Stimulated activated CD8-positive, alpha-beta memory T cell treated with anti-CD3 and anti-CD28 coated beads, Interleukin-15, amount 100 ng/mL, for 24 hours (primary cell): ENCODE results near the gene FATE1.

Experiments used
- DNase-seq: peaks from one replicate; pipeline ENCODE4 v3.0.0-alpha.2; 2020; ENCODE audit warnings: low read depth

The FATE1 gene

DNA sequence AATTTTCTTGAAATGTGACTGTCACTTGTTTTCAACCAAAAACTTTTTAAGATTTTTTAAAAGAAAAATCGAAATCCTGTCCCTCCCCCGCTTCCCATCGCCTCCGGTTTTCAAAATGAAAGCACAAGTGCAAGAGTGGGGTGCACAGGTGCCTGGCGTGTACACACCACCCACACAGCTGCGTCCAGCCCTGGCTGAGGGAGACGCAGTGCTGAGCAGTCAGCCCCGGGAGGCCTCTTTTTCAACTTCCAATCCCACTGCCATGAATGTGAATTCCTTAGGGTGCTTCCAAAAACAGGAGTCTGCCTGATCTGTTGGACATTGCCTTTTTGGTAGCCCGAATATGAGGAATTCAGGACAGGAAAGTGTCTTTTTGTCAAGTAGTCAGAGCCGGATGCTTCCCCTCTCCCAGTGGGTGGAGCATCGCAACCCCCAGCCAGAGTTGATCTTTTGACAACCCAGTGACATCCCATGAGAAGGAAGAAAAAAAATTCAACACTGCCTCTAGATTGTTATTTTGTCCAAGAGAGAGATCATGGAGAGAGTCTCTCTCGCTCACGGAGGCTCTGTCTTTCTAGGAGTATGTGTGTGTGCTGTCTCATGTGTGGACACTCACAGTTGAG is 11.7 kb upstream of the FATE1 start:
- DNase-seq = no peak

DNA sequence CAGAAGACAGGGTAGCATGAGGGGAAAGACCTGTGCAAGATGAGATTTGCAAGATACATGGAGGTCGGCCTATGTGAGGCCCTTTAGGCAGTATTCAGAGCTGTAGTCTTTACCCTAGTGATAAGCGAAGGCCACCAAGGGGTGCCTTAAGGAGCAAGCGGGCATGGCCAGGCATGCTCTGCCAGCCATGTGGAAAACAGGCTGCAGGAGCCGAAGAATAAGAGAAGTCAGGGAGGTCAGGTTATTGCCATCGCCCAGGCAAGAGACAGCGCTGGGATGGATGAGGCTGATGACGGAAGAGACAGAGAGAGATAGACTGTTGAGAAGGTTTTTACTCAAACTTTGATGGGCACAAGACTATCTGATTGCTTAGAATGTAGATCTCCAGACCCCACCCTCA is 7.0 kb upstream of the FATE1 start:
- no peak for DNase-seq

DNA sequence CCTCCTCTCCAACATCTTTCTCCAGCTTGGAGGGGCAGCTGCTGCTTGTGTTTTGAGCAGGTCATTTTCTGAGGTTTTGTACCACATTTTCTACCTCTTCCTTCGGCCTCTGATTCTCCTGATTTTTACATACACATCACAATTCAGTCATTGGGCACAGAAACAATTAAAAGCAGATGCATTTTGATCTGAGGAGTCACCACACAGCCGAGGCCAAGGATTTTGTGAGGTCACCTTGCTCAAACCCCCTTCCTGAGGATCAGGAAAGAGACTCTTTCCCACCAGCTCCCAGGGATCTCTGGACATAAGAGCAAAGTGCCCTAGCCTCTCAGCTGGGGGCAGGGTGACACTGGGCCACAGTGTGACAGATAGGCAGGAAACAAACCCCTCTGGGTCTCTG is 5.4 kb upstream of the FATE1 start:
- DNase-seq = no peak

DNA sequence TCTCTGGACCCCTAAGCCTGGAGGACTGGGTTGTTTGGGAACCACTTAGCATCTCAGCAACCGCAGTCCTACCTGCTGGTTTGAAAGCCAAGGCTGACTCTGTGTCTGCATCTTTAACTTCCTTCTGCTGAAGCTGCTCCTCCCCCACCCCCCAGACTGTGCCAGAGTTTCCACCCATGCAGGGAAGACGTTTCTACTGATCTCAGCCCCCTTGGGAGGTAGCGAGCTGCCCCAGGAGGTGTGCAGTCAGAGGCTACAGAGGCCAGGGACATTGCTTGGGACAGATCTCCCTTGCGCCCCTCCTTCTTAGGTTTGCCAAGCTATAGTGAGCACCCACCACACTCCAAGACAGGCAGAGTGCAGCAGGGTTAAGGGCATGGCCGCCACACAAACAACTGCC is 4.7 kb upstream of the FATE1 start:
- DNase-seq = no peak

DNA sequence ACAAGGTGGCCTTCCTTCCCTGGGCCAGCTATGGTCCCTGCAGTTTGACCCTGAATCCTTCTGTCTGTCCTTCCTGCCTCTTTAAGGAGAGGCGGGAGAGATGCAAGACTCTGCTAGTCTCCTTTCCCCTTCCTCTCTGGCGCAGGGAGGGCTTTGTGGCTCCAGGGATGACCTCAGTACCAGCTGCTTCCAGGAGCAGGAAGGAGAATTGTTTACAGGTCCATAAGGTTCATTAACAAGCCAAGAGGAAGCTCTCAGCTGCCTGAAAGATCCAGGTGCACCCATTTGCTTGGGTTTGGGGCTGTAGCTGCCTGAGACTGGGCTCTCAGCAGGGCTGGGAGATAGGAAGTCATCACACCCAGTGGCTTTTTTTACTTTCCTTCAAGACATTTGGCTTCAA is 4.0 kb upstream of the FATE1 start:
- DNase-seq = no peak

DNA sequence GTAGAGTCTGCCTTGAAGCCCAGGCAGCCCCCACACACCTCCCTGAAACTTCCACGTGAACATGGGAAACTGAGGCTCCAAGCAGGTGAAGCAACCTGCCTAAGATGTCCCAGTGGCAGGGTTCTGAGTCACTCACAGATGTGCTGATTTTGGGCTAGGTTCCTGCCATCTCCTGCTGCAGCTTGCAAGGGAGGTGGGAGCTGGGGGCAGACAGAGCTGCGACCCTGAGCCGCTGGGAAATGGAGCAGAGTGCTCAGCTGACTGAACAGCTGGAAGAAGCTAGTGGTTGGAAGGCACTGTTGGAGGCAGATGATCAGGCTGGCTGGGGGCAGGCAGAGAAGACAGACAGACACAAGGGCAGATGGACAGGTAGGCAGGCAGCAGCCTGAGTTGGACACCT is 3.6 kb upstream of the FATE1 start:
- no peak for DNase-seq

DNA sequence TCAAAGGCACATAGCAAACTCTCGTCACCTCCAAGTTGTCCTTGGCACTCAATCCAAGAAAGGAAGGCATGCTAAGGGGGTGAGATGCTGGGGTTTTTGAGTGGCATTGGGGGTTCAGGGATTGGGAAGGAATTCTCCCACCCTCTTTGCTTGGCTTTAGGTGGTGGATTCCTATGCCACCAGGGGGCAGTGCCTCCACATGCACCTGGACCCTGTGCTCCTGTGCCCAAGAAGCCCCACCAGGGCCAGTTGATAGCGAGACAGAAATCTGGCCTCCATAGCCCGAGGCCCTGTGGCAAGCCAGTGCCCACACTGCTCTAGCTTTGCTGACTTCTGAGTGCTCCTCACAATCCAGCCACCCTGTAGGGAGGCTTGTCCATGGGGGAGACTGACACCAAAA is 2.0 kb upstream of the FATE1 start:
- no peak for DNase-seq

DNA sequence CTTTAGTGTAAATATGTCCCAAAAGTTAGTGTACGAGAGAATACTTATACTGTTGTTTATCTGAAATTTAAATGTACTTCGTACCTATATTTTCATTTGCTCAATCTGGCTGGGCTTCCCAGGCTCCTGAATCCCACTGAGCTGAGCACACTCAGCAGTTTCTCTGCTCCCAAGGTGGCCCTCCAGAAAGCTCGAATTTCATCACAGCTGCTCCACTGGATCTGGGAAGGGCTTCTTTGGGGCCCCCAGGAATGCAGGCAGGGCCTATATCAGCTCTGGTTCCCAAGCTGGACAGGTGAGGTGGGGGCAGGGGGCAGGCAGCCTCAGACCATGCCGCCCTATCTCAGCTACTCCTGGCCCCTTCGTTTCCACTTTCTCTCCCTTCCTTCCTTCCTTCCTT is 1.5 kb upstream of the FATE1 start:
- no peak for DNase-seq

DNA sequence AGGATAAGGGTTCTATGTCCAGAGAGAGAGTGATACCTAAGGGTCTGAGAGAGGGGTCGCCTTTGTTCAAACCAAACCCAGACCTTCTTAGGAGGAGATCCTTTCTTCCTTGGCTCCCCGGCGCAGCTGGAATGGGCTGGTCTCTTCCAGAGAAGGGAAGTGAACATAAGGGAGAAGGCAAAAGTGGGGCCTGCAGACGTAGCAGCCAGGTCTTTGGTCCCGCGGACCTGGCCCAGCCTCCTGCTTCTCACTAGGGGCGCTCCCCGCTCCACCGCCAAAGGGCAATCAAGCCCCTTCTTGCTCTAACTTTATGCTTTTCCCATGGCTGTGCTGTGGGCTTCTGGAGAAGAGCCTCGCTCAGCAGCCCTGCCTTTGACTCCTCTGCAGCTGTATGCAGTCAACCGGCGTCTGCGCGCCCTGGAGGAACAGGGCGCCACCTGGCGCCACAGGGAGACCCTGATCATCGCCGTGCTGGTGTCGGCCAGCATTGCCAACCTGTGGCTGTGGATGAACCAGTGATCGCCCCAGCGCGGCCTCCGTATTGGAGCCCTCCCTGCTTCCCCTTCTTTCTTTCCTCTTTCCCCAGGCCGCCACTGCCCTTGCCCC is 6.5 kb downstream of the FATE1 start:
- no peak for DNase-seq

DNA sequence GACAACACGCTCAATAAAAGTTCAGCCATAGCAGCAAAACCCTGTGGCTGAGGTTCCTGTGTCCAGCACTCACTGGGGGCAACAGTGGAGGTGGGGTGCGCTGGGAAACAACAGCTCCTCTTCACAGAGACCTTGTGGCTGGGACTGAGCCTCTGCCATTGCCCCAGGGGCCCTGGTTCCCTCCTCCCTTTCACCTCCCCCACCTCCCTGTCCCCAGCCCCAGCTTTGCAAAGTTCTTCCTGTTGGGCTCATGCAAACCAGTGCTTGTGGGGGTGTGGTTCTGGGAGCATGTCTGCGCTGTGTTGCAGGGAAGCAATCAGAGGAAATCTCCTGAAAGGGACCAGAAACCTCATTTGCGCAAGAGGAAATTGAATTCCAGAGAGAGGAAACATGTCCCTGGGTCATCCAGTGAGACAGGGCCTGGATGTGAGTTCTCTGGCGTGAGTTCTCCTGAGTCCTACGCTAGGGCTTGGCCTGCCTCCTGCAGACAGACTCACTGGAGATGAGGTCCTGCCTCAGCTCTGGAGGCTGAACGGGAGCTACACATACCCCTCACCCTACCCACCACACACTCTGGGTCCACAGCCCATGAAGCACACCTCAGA is 7.4 kb downstream of the FATE1 start:
- DNase-seq = no peak

DNA sequence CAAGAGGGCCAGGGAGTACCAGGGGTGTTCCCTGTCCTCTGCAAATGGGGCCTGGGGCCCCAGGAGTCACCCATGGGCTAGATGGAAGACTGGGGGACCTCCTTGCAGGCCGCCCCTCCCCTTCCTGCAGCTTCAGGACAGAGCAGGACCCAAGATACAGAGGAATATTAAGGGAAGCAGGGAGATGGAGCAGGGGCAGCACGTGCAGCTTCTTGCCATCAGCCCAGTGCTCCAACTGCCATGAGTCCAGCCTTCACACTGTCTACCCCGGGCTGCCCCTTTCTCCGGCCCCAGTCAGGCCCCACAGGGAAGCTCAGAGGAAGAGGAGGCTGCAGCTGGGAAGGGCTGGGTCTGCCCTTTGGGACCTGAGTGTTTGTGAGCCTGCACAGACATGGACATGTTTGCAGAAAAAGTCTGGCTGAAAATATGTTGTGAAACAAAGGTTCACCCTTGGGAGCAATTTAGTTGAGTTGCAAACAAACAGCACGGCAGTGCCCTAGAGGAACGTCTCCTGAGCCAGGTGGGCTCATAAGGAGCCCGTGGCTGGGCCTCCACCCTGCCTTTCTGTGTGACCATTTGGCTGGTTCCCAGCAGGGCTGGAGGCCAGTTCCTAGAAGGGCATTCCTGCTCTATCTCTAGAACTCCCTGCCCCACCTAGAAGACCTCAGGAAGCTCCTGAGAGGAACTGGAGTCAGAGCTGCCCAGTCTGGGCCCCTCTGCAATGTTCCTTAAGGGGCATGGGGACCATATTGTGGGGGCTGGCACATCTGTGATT is 8.9 kb downstream of the FATE1 start:
- no peak for DNase-seq

DNA sequence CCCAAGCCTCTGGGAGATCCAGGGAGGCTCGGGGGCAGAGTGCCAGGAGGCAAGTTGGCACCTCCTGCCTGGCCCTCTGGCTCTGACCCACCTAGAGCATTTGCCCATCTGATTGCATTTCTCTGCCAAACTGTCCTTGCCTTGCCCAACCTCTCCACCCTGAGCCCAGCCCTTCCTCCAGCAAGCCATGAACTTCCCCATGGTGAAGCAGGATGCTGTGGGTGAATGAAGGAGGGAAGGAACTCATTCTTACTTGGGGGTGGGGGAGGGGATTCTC is 9.4 kb downstream of the FATE1 start:
- no peak for DNase-seq

DNA sequence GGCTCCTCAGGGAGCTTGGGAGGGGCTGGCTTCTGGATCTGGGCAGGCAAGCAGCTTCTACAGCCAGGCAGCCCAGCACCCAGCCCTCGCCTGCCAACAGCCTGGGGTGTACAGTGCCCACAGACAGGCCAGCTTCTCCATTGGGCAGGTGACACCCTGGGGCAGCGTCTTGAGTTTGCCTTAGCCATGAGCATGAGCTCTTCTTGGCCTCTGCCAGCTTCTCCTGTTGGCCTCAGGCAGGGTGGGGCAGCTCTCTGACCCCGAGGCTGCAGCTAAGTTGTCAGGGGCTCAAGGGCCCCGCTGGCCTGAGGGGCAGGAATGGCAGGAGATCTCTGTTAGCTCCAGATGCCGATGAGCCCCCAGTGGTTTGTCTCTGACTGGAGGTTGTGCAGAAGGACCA is 10.9 kb downstream of the FATE1 start:
- DNase-seq = no peak

DNA sequence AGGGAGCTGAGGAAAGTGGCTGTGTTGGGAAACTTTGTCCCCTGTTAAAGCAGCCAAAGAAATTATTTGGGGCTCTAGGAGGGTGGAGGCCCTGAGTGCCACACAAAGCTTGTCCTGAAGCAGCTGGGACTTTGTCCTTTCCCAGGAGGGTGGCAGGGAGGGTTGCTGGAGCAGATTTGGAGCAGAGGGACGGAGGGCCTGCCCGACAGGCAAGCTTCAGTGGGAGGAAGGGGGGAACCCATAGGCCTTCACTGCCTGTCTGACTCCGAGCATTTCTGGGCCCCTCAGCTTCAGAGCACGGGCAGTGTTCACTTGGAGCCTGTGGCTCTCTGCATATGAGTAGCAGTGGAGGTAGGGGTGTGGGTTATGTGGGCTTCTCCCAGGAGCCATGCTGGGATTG is 11.5 kb downstream of the FATE1 start:
- DNase-seq = no peak

DNA sequence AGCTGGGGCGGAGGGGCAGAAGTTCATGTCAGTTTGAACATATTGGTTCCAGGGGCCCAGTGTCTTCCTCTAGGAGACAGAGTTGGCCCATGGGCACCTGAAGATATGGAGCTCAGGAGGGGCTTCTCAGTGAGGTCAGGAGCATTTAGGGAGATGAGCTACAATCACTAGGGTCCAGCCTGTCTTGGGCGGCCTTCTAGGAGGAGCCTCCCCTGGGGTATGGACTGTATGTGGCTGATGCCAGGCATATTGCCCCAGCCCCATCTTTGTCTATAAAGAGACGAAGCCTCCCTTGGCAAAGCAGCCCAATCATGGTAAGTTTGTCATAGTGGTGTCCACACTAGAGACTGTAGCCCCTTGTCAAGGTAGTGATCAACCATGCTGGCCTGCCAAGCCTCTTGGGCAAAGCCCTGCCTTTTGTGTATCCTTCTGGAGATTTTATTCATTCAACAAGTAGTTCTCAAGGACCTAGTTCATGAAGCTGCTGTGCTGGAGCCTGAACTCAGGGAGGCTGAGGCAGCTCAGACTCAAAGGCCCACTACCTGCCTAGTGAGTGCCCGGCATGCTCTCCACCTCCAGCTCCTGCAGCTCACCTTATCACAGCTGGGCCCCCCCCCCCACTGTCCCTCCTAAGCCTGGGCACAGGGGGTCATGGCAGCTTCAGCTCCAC is 13.4 kb downstream of the FATE1 start:
- no peak for DNase-seq

DNA sequence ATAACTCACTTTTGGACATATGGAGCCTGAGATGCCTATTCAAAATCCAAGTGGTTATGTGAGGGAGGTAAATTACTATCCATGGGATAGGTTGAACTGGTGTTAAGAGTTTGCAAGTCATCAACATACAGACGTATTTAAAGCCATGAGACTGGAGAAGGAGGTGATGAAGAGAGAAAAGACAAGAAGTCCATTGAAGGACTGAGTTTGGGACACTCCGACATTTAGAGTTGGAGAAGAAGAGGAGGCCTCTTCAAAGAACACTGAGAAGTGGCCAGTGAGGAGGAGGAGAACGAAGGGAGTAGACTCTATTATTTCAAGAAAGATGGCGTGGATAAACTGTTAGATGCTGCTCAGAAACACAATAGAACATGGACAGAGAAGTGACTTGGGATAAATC is 18.6 kb downstream of the FATE1 start, which contains the start of gene CNGA2:
TSS of gene CNGA2 (plus strand) at position 301 of the 400 bp plus-strand sequence. CDS start 3,738 bp downstream, outside the sequence.
- no peak for DNase-seq

DNA sequence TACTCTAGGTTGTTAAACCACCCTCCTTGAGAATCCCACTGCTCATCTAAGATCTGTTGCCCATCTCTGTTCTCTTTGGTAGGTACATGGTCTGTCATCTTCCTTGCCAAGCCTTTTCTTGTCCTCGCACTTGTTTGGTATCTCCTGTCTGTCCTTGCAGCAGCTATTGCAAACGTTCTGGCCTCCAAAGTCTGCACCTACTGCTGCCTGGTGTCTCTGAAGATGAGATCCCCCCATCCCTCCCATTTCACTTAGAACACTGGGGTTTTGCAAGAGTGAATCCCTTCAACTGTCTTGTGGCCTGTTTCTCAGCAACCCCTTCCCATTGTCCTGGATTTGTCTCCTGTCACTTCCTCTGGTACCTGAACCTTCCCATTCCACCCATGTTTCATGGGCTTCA is 19.4 kb downstream of the FATE1 start:
- DNase-seq = no peak

DNA sequence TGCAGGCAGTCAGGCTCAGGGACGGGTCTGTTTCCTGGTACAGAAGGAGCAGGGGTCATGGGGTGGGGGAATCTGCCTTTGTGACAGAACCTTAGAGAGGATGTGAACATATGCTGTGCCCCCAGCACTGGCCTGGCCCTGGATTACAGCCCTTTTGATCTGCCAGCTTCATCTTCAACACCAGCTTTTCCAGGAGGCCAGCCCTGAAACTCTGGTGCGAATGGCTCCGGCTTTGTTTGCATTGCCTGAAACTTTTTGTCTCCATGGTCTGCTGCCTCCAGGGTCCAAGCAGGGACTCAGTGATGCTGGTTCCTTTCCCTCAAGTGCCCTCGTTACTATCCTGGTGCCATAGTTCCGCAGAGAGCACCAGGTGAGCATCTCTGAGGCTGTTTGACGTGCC is 20.9 kb downstream of the FATE1 start:
- no peak for DNase-seq

DNA sequence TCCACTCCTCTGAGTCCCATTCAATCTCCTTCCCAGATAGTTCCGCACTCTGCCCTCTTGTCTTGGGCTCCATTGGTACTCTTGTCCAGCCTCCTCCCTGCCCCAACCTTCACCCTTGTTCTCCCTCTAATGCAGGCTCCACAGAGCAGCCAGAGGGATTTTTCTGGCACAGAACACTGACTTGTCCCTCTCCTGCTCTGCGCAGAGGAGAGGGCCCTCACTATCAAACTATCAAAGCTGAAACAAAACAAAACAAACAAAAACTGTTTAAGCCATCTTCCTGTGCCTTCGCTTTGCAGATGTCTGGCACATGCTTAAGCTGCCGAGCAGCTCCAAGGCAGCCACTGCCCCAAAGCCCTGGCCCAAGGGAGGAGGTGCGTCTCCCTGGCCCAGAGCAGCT is 21.7 kb downstream of the FATE1 start:
- no peak for DNase-seq

DNA sequence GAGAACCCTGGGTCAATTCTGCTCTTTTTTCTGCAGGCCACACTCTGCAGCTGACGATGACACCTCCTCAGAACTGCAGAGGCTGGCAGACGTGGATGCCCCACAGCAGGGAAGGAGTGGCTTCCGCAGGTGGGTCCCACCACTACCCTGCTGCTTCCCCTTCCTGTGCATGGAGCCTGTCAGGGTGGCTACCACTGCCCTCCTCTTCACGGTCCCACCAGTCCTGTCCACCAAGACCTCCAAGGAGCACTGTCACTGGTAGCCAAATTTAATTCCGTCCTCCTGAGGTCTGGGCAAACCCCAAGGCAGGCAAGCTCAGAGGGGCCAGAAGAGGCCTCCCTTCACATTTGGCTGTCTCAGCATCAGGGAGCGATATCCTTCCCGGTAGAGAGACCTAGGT is 22.9 kb downstream of the FATE1 start:
- no peak for DNase-seq

DNA sequence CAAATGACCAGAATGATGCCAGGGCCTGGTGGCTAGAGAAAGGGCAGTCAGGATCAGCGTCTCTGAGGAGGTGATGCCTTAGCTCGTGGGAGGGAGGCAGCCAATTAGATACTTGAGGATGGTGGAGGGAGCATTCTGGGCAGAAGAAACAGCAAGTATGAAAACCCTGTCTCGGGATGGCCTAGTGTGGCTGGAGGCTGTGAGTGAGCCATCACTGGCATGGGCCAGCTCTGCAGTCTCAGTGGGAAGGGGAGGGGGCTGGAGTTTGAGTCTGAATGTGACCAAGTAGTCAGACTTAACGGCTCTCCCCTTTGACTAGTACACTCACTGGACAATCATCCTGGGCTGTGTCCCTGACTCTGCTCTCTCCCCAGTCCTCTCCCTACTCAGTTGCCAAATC is 25.8 kb downstream of the FATE1 start:
- DNase-seq = no peak

DNA sequence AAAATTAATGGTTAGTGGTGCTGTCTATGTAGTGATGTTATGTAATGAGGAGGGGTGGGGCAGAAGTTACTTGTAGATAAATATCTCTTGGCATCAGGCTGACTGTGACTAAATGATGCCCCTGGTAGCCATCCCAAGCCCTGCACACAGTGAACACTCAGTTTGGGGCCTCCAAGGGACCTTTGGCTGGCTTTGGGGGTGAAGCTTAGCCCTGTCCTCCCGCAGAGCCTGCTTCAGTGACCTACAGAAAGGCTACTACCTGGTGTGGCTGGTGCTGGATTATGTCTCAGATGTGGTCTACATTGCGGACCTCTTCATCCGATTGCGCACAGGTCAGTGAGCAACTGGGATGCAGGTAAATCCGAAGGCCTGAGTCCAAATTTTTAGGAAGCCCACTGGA is 26.5 kb downstream of the FATE1 start:
- DNase-seq = no peak
